Endodermal cell (in vitro differentiated cells): ENCODE results near the gene SSU72. TPM values are rescaled to one million over a fixed set of nuclear protein-coding genes. Genes with fewer than 3 reads are reported as not detected.
"Not testable (repeated sequence)": the region's sequence is repeated elsewhere in the genome, so short reads cannot be mapped to it uniquely, and the experiment has no call there.

Experiments
- DNase-seq: peaks from one replicate; pipeline ENCODE4 v3.0.0-alpha.2; 2017
- H3K27ac ChIP-seq: 2 replicates; pipeline ENCODE4 v1.5.1; 2013; ENCODE audit warnings: mild to moderate bottlenecking, low read depth, low read length, moderate library complexity
- H3K27me3 ChIP-seq: 2 replicates; pipeline ENCODE4 v1.6.1; 2013; ENCODE audit warnings: mild to moderate bottlenecking, low read length, moderate library complexity; ENCODE audit not compliant: insufficient read depth, control insufficient read depth, poor library complexity, severe bottlenecking
- H3K36me3 ChIP-seq: 2 replicates; pipeline ENCODE4 v1.7.0; 2013; ENCODE audit warnings: mild to moderate bottlenecking, low read length, moderate library complexity; ENCODE audit not compliant: control insufficient read depth, insufficient read depth
- H3K4me1 ChIP-seq: one replicate; pipeline ENCODE4 v1.7.0; 2013; ENCODE audit warnings: low read length; ENCODE audit not compliant: control insufficient read depth, insufficient read depth
- H3K4me3 ChIP-seq: 2 replicates; pipeline ENCODE4 v1.5.1; 2013; ENCODE audit warnings: mild to moderate bottlenecking, low read length, moderate library complexity
- H3K9ac ChIP-seq: 2 replicates; pipeline ENCODE4 v1.6.1; 2013; ENCODE audit warnings: mild to moderate bottlenecking, low read length, moderate library complexity; ENCODE audit not compliant: poor library complexity, severe bottlenecking; ENCODE audit errors: extremely low read depth
- H3K9me3 ChIP-seq: 2 replicates; pipeline ENCODE4 v1.6.1; 2013; ENCODE audit warnings: mild to moderate bottlenecking, low read length, moderate library complexity; ENCODE audit not compliant: control insufficient read depth
- H3K27ac Mint-ChIP-seq: 2 replicates; pipeline ENCODE4 v1.8.0; 2020; ENCODE audit warnings: mixed read lengths
- H3K27me3 Mint-ChIP-seq: 2 replicates; pipeline ENCODE4 v1.8.0; 2021; ENCODE audit warnings: mild to moderate bottlenecking, mixed read lengths; ENCODE audit not compliant: insufficient read depth
- H3K36me3 Mint-ChIP-seq: 2 replicates; pipeline ENCODE4 v1.8.0; 2020; ENCODE audit warnings: low read depth, mixed read lengths
- H3K4me1 Mint-ChIP-seq: 2 replicates; pipeline ENCODE4 v1.8.0; 2020; ENCODE audit warnings: mixed read lengths
- H3K4me3 Mint-ChIP-seq: 2 replicates; pipeline ENCODE4 v1.8.0; 2020; ENCODE audit warnings: mild to moderate bottlenecking, moderate library complexity, mixed read lengths
- H3K9me3 Mint-ChIP-seq: 2 replicates; pipeline ENCODE4 v1.8.0; 2020; ENCODE audit warnings: mild to moderate bottlenecking, mixed read lengths
- CTCF ChIP-seq: fragments of 200-600 bp; sonication (generic); conservative IDR thresholded peaks from 2 replicates; pipeline ENCODE4 v1.5.0; 2021; ENCODE audit warnings: antibody characterized with exemption, mild to moderate bottlenecking
- WGBS, 2 experiments: methylation state at CpG; one replicate each; pipeline versions ENCODE4 v1.1.5 to v1.1.7; 2013; ENCODE audit warnings: missing lambda C conversion rate in 2 of 2, mixed read lengths in 1 of 2; ENCODE audit not compliant: insufficient coverage in 1 of 2, insufficient read length in 1 of 2; 5-methylcytosine and 5-hydroxymethylcytosine counted together
- total RNA-seq, 2 donors: library from RNA; stranded (reverse); fragmentation: NEBNext Ultra II Directional in 1 of 2; extraction: Animal tissue kit (Norgen Biotek cat#: 25700) in 1 of 2; gene quantifications; 2 replicates in 1 of 2; 3 replicates in 1 of 2; pipeline ENCODE4 v1.2.1, GENCODE V29; 2021

Gene SSU72
- total RNA-seq, 2 donors from 2014 or later: 133 to 138 TPM

- no peak overlapping the region for H3K27ac ChIP-seq
- no peaks in the 10 kb centered on the region for H3K27me3 ChIP-seq
- Mint-ChIP-seq H3K4me3 (no peak overlapping the region), H3K27ac (no peak overlapping the region), H3K9me3 (peaks cover 13% of the 10 kb centered on the region), H3K36me3 (peaks cover 21% of the 10 kb centered on the region), H3K27me3 (no peaks in the 10 kb centered on the region), H3K4me1 (no peaks in the 10 kb centered on the region)
- peaks cover 19% of the 10 kb centered on the region for H3K36me3 ChIP-seq
- H3K4me3 ChIP-seq: no peak overlapping the region
- DNase-seq: no peak
- peaks cover 13% of the 10 kb centered on the region for H3K9me3 ChIP-seq
- TF ChIP-seq CTCF: no peak
- H3K9ac ChIP-seq: no peak overlapping the region
- H3K4me1 ChIP-seq: no peaks in the 10 kb centered on the region
- WGBS, 2 experiments: 89 to 95% methylated on average over 8 to 29 of the region's 31 CpGs
Observed at GRCh38 chr1:1534401-1535154, 40.1 kb downstream of the SSU72 start.

- H3K36me3 Mint-ChIP-seq: peaks cover 28% of the 10 kb centered on the region
- Histone ChIP-seq H3K36me3 (peaks cover 23% of the 10 kb centered on the region), H3K9me3 (peaks cover 13% of the 10 kb centered on the region)
- DNase-seq, H3K27me3 Mint-ChIP-seq, H3K4me3 Mint-ChIP-seq, H3K4me3 ChIP-seq, H3K27ac ChIP-seq, H3K27me3 ChIP-seq, H3K4me1 Mint-ChIP-seq, H3K27ac Mint-ChIP-seq, H3K4me1 ChIP-seq, H3K9ac ChIP-seq: not testable (repeated sequence)
- H3K9me3 Mint-ChIP-seq: peaks cover 13% of the 10 kb centered on the region
- WGBS, 2 experiments: 92 to 100% methylated on average over 7 to 18 of the region's 18 CpGs
Observed at GRCh38 chr1:1533894-1534291, 40.8 kb downstream of the SSU72 start.

GRCh38 chr1:1533176-1533893 lies 41.3 kb downstream of the SSU72 start:
- not testable (repeated sequence) for H3K9ac ChIP-seq, H3K27me3 ChIP-seq, H3K4me1 ChIP-seq, H3K4me3 ChIP-seq, H3K4me1 Mint-ChIP-seq, H3K4me3 Mint-ChIP-seq, H3K27ac ChIP-seq, H3K27me3 Mint-ChIP-seq, H3K27ac Mint-ChIP-seq, DNase-seq
- Mint-ChIP-seq H3K9me3 (peaks cover 13% of the 10 kb centered on the region), H3K36me3 (peaks cover 32% of the 10 kb centered on the region)
- H3K9me3 ChIP-seq: peaks cover 13% of the 10 kb centered on the region
- 93 to 100% methylated on average over 4 to 19 of the region's 22 CpGs for WGBS, 2 experiments
- peaks cover 23% of the 10 kb centered on the region for H3K36me3 ChIP-seq

GRCh38 chr1:1531947-1532346 lies 42.7 kb downstream of the SSU72 start:
- Mint-ChIP-seq H3K9me3 (peaks cover 13% of the 10 kb centered on the region), H3K36me3 (peaks cover 39% of the 10 kb centered on the region), H3K27me3 (no peaks in the 10 kb centered on the region), H3K4me3 (no peak overlapping the region), H3K4me1 (no peaks in the 10 kb centered on the region), H3K27ac (no peak overlapping the region)
- no peak overlapping the region for H3K27ac ChIP-seq
- H3K9me3 ChIP-seq: peaks cover 13% of the 10 kb centered on the region
- H3K27me3 ChIP-seq: no peaks in the 10 kb centered on the region
- no peak overlapping the region for H3K4me3 ChIP-seq
- H3K36me3 ChIP-seq: peaks cover 16% of the 10 kb centered on the region
- no peak for TF ChIP-seq CTCF
- H3K4me1 ChIP-seq: no peaks in the 10 kb centered on the region
- DNase-seq: no peak
- WGBS, 2 experiments: 89 to 94% methylated on average over 4 of the region's 4 CpGs
- no peak overlapping the region for H3K9ac ChIP-seq
